Adrenal gland (tissue), 5 donors: ENCODE results near the gene SPTLC2.

Experiments
- POLR2A ChIP-seq, 2 donors: fragments of 450-650 bp; IDR thresholded peaks; one replicate each; pipeline ENCODE4 v1.6.1; 2017; ENCODE audit warnings: antibody characterized with exemption in 2 of 2, mild to moderate bottlenecking in 2 of 2, moderate library complexity in 1 of 2
- TF ChIP-seq, protein P1 (sequence below), 6 experiments: fragments of 450-650 bp in 4 of 6; fragments of 200-600 bp in 2 of 6; sonication (generic) in 1 of 6; IDR thresholded peaks; 1 replicate in 5 of 6; 2 replicates in 1 of 6; pipeline versions ENCODE4 v1.5.1 to v1.8.0; 2016 to 2021; ENCODE audit warnings: antibody characterized with exemption in 6 of 6, mild to moderate bottlenecking in 2 of 6, moderate library complexity in 1 of 6
- donor health status: DM: no; HTN: no; CAD: no.

- TF ChIP-seq, protein P1, sequence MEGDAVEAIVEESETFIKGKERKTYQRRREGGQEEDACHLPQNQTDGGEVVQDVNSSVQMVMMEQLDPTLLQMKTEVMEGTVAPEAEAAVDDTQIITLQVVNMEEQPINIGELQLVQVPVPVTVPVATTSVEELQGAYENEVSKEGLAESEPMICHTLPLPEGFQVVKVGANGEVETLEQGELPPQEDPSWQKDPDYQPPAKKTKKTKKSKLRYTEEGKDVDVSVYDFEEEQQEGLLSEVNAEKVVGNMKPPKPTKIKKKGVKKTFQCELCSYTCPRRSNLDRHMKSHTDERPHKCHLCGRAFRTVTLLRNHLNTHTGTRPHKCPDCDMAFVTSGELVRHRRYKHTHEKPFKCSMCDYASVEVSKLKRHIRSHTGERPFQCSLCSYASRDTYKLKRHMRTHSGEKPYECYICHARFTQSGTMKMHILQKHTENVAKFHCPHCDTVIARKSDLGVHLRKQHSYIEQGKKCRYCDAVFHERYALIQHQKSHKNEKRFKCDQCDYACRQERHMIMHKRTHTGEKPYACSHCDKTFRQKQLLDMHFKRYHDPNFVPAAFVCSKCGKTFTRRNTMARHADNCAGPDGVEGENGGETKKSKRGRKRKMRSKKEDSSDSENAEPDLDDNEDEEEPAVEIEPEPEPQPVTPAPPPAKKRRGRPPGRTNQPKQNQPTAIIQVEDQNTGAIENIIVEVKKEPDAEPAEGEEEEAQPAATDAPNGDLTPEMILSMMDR (IDR thresholded peaks at IDR 0.05): no peak
- no peak for TF ChIP-seq POLR2A (IDR thresholded peaks at IDR 0.05)
Measured at GRCh38 chr14:77584809-77585208, 31.6 kb downstream of the SPTLC2 start.
